WTC11 (cell line): ENCODE measurements around the gene TRAF2. TPM values are rescaled to one million over a fixed set of nuclear protein-coding genes. Genes with fewer than 3 reads are reported as not detected.

Experiments used
- ATAC-seq: fragments of 200-7000 bp; cut with Tn5 transposase; 2 replicates; pipeline ENCODE4 v1.10.0; 2021; ENCODE audit warnings: mild to moderate bottlenecking, moderate library complexity
- CTCF ChIA-PET: fragments of 300-600 bp; sonication (Branson Sonifier 250); formaldehyde crosslinking; loops from one replicate; lab custom pipeline; 2021; ENCODE audit warnings: antibody characterized with exemption; lab: Charles Lee
- POLR2A ChIA-PET: fragments of 350-600 bp; sonication (Branson Sonifier 250); formaldehyde crosslinking; loops from one replicate; lab custom pipeline; 2021; ENCODE audit warnings: antibody characterized with exemption; lab: Charles Lee
- DNase-seq: peaks from one replicate; pipeline ENCODE4 v3.0.0; 2021; ENCODE audit warnings: low spot score
- H3K27ac Mint-ChIP-seq: 2 replicates; pipeline ENCODE4 v1.8.0; 2021; ENCODE audit warnings: mixed read lengths
- H3K27me3 Mint-ChIP-seq: 2 replicates; pipeline ENCODE4 v1.8.0; 2021; ENCODE audit warnings: low read depth, mild to moderate bottlenecking, moderate library complexity, mixed read lengths
- H3K36me3 Mint-ChIP-seq: 2 replicates; pipeline ENCODE4 v1.8.0; 2021; ENCODE audit warnings: mixed read lengths
- H3K4me1 Mint-ChIP-seq: 2 replicates; pipeline ENCODE4 v1.8.0; 2022; ENCODE audit warnings: mixed read lengths
- H3K4me3 Mint-ChIP-seq: 2 replicates; pipeline ENCODE4 v1.8.0; 2021; ENCODE audit warnings: mild to moderate bottlenecking, moderate library complexity, mixed read lengths
- H3K9me3 Mint-ChIP-seq: 2 replicates; pipeline ENCODE4 v1.8.0; 2021; ENCODE audit warnings: mixed read lengths
- ATF1 ChIP-seq: sonication (generic); formaldehyde crosslinking; IDR thresholded peaks from 2 replicates; pipeline ENCODE4 v1.8.1; 2023; ENCODE audit warnings: mild to moderate bottlenecking, moderate library complexity, missing genetic modification reagents
- IRF2 ChIP-seq: sonication (generic); formaldehyde crosslinking; IDR thresholded peaks from 2 replicates; pipeline ENCODE4 v1.8.0; 2022; ENCODE audit warnings: low read depth, missing genetic modification reagents, borderline replicate concordance
- NFATC4 ChIP-seq: fragments of 250-450 bp; sonication (Bioruptor Pico); IDR thresholded peaks from 2 replicates; pipeline ENCODE4 v1.9.0; 2021; ENCODE audit warnings: mild to moderate bottlenecking
- RELA ChIP-seq: sonication (generic); formaldehyde crosslinking; IDR thresholded peaks from 2 replicates; pipeline ENCODE4 v1.8.1; 2022; ENCODE audit warnings: missing genetic modification reagents, mild to moderate bottlenecking, borderline replicate concordance
- TEAD1 ChIP-seq: sonication (generic); formaldehyde crosslinking; IDR thresholded peaks from 2 replicates; pipeline ENCODE4 v1.8.0; 2022; ENCODE audit warnings: mild to moderate bottlenecking, missing genetic modification reagents
- ZNF138 ChIP-seq: sonication (generic); formaldehyde crosslinking; conservative IDR thresholded peaks from 2 replicates; pipeline ENCODE4 v1.8.1; 2022; ENCODE audit warnings: mild to moderate bottlenecking, moderate library complexity, missing genetic modification reagents
- ZSCAN18 ChIP-seq: fragments of 250-450 bp; sonication (Bioruptor Pico); IDR thresholded peaks from 2 replicates; pipeline ENCODE4 v2.1.2; 2022; ENCODE audit warnings: mild to moderate bottlenecking, moderate library complexity
- total RNA-seq: library from RNA; stranded (reverse); gene quantifications from 3 replicates; pipeline ENCODE4 v1.2.3, GENCODE V29; 2021
- TF ChIP-seq, protein P1 (sequence below): sonication (generic); formaldehyde crosslinking; IDR thresholded peaks from 2 replicates; pipeline ENCODE4 v1.8.0; 2023; ENCODE audit warnings: missing genetic modification reagents, mild to moderate bottlenecking, borderline replicate concordance
- TF ChIP-seq, protein P2 (sequence below): sonication (generic); formaldehyde crosslinking; IDR thresholded peaks from 2 replicates; pipeline ENCODE4 v1.8.0; 2022; ENCODE audit warnings: mild to moderate bottlenecking, missing genetic modification reagents

TRAF2 gene
- total RNA-seq, 1 experiment from 2014 or later, result 55.0 TPM

DNA sequence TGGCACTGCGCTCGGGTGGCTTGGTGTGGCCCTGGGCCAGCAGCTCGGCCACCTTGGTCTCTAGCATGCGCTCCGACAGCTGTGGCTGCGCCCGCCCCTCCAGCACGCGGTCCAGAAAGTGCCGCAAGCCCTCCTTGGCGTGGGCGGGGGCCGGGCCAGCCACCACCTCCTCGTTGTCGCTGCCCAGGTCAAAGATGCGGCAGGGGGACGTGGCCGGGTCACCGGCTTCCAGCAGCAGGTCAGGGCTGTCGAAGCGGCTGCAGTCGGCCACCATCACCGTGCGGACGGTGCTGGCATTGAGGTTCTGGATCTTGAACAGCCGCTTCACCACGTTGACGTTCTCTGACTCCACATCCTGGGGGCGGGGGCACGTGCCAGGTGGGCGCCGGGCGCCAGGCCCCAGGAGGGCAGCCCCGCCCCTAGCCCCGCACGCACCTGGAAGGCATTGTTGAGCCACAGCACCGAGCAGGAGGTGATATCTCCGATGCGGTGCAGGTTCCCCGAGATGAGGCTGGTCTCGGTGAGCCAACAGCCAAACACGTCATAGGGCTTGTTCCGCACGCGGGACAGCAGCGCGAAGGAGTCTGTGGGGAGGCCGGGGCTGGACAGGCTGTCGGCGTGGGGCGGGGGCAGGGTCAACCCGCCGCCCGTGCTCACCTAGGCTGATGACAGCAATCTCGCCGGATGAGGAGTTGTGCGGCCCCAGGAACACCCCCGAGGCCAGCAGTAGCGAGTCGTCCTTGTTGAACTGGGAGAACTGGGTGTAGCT is 56.0 kb downstream of the TRAF2 start:
- no peak overlapping the region for H3K27ac Mint-ChIP-seq
- TF ChIP-seq ZNF138 (CRISPR knock-in tag) (no peak), IRF2 (CRISPR knock-in tag) (peak; percentile 50; the same call in 1 of the 2 replicates), TEAD1 (CRISPR knock-in tag) (no peak)
- peaks cover 9% of the 10 kb centered on the region for H3K4me1 Mint-ChIP-seq
- POLR2A ChIA-PET, result no interaction called here
- no peaks in the 10 kb centered on the region for H3K27me3 Mint-ChIP-seq
- H3K36me3 Mint-ChIP-seq, result peaks cover 7% of the 10 kb centered on the region; the same call in 1 of the 2 replicates
- no peak for ATAC-seq
- no peaks in the 10 kb centered on the region for H3K9me3 Mint-ChIP-seq
- no peak for DNase-seq
- CTCF ChIA-PET, result no interaction called here
- H3K4me3 Mint-ChIP-seq, result peak overlapping the region; percentile 59; the same call in 1 of the 2 replicates

GRCh38 chr9:136942881-136943230 is 56.5 kb downstream of the TRAF2 start:
- Mint-ChIP-seq H3K4me3 (peak overlapping the region; percentile 59), H3K4me1 (peaks cover 9% of the 10 kb centered on the region), H3K27me3 (no peaks in the 10 kb centered on the region), H3K36me3 (peaks cover 7% of the 10 kb centered on the region; the same call in 1 of the 2 replicates), H3K9me3 (no peaks in the 10 kb centered on the region), H3K27ac (no peak overlapping the region)
- ATAC-seq (no peak), DNase-seq (no peak)
- POLR2A ChIA-PET, result no interaction called here
- CTCF ChIA-PET, result interaction anchor here (8.7 kb wide), 1 partner anchor 92 kb away, joined by 151 read pairs; no protein-coding TSS in a partner anchor
- no peak for TF ChIP-seq ATF1 (CRISPR knock-in tag)

- Mint-ChIP-seq H3K27me3 (no peaks in the 10 kb centered on the region), H3K9me3 (no peaks in the 10 kb centered on the region), H3K36me3 (peaks cover 7% of the 10 kb centered on the region; the same call in 1 of the 2 replicates), H3K4me1 (peaks cover 11% of the 10 kb centered on the region), H3K4me3 (peak overlapping the region; percentile 67)
- CTCF ChIA-PET, result interaction anchor here (0.6 to 8.7 kb wide), 14 partner anchors 10 to 216 kb away, joined by 3 to 151 read pairs (median 4); partner anchors contain the start of genes ABCA2, AJM1, LCN8 and NPDC1
- peak; percentile 2; the same call in 1 of the 2 replicates for ATAC-seq
- TF ChIP-seq TEAD1 (CRISPR knock-in tag) (0 out of 2 replicates have a peak, but pooled peaks have one; percentile 42), RELA (no peak), NFATC4 (CRISPR knock-in tag) (0 out of 2 replicates have a peak, but pooled peaks have one; percentile 23), ZSCAN18 (no peak)
- TF ChIP-seq, protein P1, sequence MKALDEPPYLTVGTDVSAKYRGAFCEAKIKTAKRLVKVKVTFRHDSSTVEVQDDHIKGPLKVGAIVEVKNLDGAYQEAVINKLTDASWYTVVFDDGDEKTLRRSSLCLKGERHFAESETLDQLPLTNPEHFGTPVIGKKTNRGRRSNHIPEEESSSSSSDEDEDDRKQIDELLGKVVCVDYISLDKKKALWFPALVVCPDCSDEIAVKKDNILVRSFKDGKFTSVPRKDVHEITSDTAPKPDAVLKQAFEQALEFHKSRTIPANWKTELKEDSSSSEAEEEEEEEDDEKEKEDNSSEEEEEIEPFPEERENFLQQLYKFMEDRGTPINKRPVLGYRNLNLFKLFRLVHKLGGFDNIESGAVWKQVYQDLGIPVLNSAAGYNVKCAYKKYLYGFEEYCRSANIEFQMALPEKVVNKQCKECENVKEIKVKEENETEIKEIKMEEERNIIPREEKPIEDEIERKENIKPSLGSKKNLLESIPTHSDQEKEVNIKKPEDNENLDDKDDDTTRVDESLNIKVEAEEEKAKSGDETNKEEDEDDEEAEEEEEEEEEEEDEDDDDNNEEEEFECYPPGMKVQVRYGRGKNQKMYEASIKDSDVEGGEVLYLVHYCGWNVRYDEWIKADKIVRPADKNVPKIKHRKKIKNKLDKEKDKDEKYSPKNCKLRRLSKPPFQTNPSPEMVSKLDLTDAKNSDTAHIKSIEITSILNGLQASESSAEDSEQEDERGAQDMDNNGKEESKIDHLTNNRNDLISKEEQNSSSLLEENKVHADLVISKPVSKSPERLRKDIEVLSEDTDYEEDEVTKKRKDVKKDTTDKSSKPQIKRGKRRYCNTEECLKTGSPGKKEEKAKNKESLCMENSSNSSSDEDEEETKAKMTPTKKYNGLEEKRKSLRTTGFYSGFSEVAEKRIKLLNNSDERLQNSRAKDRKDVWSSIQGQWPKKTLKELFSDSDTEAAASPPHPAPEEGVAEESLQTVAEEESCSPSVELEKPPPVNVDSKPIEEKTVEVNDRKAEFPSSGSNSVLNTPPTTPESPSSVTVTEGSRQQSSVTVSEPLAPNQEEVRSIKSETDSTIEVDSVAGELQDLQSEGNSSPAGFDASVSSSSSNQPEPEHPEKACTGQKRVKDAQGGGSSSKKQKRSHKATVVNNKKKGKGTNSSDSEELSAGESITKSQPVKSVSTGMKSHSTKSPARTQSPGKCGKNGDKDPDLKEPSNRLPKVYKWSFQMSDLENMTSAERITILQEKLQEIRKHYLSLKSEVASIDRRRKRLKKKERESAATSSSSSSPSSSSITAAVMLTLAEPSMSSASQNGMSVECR, result peak; percentile 70; the same call in 1 of the 2 replicates
- TF ChIP-seq, protein P2, sequence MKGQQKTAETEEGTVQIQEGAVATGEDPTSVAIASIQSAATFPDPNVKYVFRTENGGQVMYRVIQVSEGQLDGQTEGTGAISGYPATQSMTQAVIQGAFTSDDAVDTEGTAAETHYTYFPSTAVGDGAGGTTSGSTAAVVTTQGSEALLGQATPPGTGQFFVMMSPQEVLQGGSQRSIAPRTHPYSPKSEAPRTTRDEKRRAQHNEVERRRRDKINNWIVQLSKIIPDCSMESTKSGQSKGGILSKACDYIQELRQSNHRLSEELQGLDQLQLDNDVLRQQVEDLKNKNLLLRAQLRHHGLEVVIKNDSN, result 0 out of 2 replicates have a peak, but pooled peaks have one; percentile 14
- TF ChIP-seq, all 79 proteins: peak for 4
- peak; percentile 49 for DNase-seq
- no peak overlapping the region for H3K27ac Mint-ChIP-seq
- POLR2A ChIA-PET, result no interaction called here
Observed at GRCh38 chr9:136943291-136944211, 57.2 kb downstream of the TRAF2 start.
